ENCODE measurements around the gene KLHDC8B. TPM values are rescaled to one million over a fixed set of nuclear protein-coding genes. Genes with fewer than 3 reads are reported as not detected.

Gene KLHDC8B
- total and polyA plus RNA-seq, 10 of the 15 experiments (the other 5 are each of a cell fraction or from before 2014, with no cell fraction given), result 0.31 to 1.5 (median 0.85) TPM; not detected in 1

- Histone ChIP-seq H3K9ac (ENCODE audit: control insufficient read depth, insufficient read depth, low read length) (no peak overlapping the region), H3K79me2 (ENCODE audit: control insufficient read depth, insufficient read depth, low read length) (peaks cover 15% of the 10 kb centered on the region), H3K4me2 (ENCODE audit: control insufficient read depth, insufficient read depth) (no peak overlapping the region), H3K27me3 (replicated peaks in 1 of 2; ENCODE audit: control insufficient read depth in 2 of 2, insufficient read depth in 2 of 2, low read length in 1 of 2) (no peaks in the 10 kb centered on the region), H3K4me1 (ENCODE audit: control insufficient read depth, insufficient read depth, low read length) (peaks cover 10% of the 10 kb centered on the region), H2AFZ (ENCODE audit: control insufficient read depth, low read depth, low read length) (no peak overlapping the region), H4K20me1 (ENCODE audit: control insufficient read depth, insufficient read depth) (no peaks in the 10 kb centered on the region), H3K36me3 (ENCODE audit: control insufficient read depth in 2 of 2, insufficient read depth in 2 of 2, low read length in 1 of 2) (peaks cover 4% of the 10 kb centered on the region in 2 experiments; a peak in 3 of 4 replicates), H3K4me3 (no peak overlapping the region), H3K9me3 (replicated peaks; ENCODE audit: control insufficient read depth, insufficient read depth, low read length) (no peaks in the 10 kb centered on the region), H3K27ac (ENCODE audit: control insufficient read depth, insufficient read depth) (no peak overlapping the region)
- POLR2A ChIA-PET, result interaction anchor here (2.2 kb wide), 1 partner anchor 133 kb away, joined by 13 read pairs; the partner anchor contains the start of gene P4HTM
- CTCF ChIA-PET, result interaction anchor here (2.3 kb wide), 1 partner anchor 135 kb away, joined by 10 read pairs; no protein-coding TSS in a partner anchor
- WGBS (ENCODE audit: insufficient coverage, insufficient replicate concordance, low lambda C conversion rate, missing lambda C conversion rate), result 97% methylated on average over 7 of the region's 7 CpGs
- DNase-seq (ENCODE audit: low read depth, low spot score) (no peak), ATAC-seq (no peak), FAIRE-seq (no peak)
- RAD21 ChIA-PET (ENCODE audit: unreplicated experiment), result no interaction called here
- in situ Hi-C loops (cut with MboI), result no loop called here
- no TSS peak for BruUV-seq (replicated peaks)
- SMC1A ChIA-PET (ENCODE audit: uncharacterized antibody, unreplicated experiment), result no interaction called here
- intact Hi-C loops (cut with micrococcal nuclease; ENCODE audit: unreplicated experiment), result no loop called here
- TF ChIP-seq, protein P1, sequence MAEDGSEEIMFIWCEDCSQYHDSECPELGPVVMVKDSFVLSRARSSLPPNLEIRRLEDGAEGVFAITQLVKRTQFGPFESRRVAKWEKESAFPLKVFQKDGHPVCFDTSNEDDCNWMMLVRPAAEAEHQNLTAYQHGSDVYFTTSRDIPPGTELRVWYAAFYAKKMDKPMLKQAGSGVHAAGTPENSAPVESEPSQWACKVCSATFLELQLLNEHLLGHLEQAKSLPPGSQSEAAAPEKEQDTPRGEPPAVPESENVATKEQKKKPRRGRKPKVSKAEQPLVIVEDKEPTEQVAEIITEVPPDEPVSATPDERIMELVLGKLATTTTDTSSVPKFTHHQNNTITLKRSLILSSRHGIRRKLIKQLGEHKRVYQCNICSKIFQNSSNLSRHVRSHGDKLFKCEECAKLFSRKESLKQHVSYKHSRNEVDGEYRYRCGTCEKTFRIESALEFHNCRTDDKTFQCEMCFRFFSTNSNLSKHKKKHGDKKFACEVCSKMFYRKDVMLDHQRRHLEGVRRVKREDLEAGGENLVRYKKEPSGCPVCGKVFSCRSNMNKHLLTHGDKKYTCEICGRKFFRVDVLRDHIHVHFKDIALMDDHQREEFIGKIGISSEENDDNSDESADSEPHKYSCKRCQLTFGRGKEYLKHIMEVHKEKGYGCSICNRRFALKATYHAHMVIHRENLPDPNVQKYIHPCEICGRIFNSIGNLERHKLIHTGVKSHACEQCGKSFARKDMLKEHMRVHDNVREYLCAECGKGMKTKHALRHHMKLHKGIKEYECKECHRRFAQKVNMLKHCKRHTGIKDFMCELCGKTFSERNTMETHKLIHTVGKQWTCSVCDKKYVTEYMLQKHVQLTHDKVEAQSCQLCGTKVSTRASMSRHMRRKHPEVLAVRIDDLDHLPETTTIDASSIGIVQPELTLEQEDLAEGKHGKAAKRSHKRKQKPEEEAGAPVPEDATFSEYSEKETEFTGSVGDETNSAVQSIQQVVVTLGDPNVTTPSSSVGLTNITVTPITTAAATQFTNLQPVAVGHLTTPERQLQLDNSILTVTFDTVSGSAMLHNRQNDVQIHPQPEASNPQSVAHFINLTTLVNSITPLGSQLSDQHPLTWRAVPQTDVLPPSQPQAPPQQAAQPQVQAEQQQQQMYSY (CRISPR knock-in tag; IDR thresholded peaks at IDR 0.05), result no peak
- TF ChIP-seq POLR2AphosphoS5 (IDR thresholded peaks at IDR 0.05; ENCODE audit: low read length) (no peak), BACH1 (IDR thresholded peaks at IDR 0.05; ENCODE audit: borderline replicate concordance) (no peak), MXI1 (IDR thresholded peaks at IDR 0.05; ENCODE audit: low read depth, low read length) (no peak), KAT2A (conservative IDR thresholded peaks at IDR 0.05; ENCODE audit: control insufficient read depth, low read depth, low read length) (no peak), EP300 (IDR thresholded peaks at IDR 0.05; ENCODE audit: borderline replicate concordance in 1 of 2, control insufficient read depth in 1 of 2, low read depth in 2 of 2, low read length in 2 of 2) (no peak), CBX3 (IDR thresholded peaks at IDR 0.05; ENCODE audit: borderline replicate concordance, low read depth) (no peak), RFX5 (IDR thresholded peaks at IDR 0.05; ENCODE audit: low read depth, low read length) (no peak), MYC (IDR thresholded peaks at IDR 0.05; ENCODE audit: insufficient read depth, insufficient read length, insufficient replicate concordance, low read length, severe bottlenecking) (no peak), ESRRA (IDR thresholded peaks at IDR 0.05; ENCODE audit: low read length) (no peak), MYB (IDR thresholded peaks at IDR 0.05; ENCODE audit: borderline replicate concordance, low read depth, low read length) (no peak), SP1 (IDR thresholded peaks at IDR 0.05; ENCODE audit: low read depth, low read length) (no peak)
- TF ChIP-seq, protein P2, sequence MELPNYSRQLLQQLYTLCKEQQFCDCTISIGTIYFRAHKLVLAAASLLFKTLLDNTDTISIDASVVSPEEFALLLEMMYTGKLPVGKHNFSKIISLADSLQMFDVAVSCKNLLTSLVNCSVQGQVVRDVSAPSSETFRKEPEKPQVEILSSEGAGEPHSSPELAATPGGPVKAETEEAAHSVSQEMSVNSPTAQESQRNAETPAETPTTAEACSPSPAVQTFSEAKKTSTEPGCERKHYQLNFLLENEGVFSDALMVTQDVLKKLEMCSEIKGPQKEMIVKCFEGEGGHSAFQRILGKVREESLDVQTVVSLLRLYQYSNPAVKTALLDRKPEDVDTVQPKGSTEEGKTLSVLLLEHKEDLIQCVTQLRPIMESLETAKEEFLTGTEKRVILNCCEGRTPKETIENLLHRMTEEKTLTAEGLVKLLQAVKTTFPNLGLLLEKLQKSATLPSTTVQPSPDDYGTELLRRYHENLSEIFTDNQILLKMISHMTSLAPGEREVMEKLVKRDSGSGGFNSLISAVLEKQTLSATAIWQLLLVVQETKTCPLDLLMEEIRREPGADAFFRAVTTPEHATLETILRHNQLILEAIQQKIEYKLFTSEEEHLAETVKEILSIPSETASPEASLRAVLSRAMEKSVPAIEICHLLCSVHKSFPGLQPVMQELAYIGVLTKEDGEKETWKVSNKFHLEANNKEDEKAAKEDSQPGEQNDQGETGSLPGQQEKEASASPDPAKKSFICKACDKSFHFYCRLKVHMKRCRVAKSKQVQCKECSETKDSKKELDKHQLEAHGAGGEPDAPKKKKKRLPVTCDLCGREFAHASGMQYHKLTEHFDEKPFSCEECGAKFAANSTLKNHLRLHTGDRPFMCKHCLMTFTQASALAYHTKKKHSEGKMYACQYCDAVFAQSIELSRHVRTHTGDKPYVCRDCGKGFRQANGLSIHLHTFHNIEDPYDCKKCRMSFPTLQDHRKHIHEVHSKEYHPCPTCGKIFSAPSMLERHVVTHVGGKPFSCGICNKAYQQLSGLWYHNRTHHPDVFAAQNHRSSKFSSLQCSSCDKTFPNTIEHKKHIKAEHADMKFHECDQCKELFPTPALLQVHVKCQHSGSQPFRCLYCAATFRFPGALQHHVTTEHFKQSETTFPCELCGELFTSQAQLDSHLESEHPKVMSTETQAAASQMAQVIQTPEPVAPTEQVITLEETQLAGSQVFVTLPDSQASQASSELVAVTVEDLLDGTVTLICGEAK (IDR thresholded peaks at IDR 0.05; ENCODE audit: borderline replicate concordance), result no peak
- TF ChIP-seq, protein P3, sequence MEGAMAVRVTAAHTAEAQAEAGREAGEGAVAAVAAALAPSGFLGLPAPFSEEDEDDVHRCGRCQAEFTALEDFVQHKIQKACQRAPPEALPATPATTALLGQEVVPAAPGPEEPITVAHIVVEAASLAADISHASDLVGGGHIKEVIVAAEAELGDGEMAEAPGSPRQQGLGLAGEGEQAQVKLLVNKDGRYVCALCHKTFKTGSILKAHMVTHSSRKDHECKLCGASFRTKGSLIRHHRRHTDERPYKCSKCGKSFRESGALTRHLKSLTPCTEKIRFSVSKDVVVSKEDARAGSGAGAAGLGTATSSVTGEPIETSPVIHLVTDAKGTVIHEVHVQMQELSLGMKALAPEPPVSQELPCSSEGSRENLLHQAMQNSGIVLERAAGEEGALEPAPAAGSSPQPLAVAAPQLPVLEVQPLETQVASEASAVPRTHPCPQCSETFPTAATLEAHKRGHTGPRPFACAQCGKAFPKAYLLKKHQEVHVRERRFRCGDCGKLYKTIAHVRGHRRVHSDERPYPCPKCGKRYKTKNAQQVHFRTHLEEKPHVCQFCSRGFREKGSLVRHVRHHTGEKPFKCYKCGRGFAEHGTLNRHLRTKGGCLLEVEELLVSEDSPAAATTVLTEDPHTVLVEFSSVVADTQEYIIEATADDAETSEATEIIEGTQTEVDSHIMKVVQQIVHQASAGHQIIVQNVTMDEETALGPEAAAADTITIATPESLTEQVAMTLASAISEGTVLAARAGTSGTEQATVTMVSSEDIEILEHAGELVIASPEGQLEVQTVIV (IDR thresholded peaks at IDR 0.05; ENCODE audit: borderline replicate concordance, partially characterized antibody), result no peak
These were observed 48.9 kb upstream of the KLHDC8B start for GRCh38 chr3:49122451-49122850.

Measured in GM12878 (cell line).